ENCODE data around the gene MTFMT.

Gene MTFMT

DNA sequence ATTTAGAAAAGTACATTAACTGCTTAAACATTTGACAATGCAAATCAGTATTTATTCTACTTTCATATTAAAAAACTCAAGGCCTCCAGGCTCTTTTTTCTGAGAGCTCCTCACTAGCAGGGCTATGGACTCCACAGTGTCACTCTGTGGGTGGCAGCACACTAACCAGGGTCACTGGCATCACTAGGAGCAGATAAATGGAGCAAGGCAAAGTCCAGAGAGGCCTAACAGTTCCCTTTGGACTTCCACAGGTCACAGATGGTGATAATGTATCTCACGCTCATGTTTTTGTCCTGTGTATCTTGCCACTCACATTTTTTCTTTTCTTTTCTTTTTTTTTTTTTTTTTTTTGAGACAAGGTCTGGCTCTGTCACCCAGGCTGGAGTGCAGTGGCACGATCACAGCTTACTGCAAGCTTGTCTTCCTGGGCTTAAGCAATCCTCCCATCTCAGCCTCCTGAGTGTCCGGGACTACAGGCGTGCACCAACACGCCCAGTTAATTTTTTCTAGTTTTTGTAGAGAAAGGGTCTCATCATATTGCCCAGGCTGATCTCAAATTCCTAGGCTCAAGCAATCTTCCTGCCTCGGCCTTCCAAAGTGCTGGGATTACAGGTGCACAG, 47.5 kb downstream of the MTFMT start:
- no peak for DNase-seq

DNA sequence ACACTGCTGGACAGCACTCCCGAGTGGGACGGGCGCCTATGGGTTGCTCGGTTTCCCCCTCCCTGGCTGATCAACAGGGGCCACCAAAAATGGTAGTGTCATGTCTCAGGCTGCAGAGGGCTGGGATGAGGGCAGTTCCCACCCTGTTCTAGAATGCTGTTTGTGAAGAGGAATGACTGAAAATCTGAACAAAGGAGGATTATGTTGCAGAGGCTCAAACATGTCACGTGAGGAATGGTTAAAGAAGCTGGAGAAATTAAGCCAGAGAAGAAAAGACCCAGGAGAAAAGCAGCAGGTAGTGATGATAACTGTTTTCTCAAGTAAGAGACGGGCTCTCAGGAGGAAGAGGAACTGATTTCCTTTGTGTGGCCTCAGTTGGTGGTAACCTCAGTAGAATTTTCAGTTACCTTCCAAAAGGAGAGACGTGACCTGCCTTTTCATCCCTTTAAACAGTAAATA, 50.2 kb downstream of the MTFMT start:
- DNase-seq = no peak

DNA sequence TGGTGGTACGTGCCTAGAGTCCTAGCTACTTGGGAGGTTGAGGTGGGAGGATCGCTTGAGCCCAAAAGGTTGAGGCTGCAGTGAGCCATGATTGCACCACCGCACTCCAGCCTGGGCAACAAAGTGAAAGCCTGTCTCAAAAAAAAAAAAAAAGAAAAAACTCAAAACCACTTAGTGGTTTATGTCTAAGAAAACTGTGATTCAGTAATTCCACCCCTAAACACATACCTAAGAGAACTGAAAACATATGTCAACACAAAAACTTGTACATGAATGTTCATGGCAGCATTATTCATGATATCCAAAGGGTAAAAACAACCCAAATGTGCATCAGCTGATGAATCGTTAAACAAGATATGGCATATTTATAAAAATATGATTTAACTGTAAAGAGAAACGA, 54.0 kb downstream of the MTFMT start:
- DNase-seq = no peak

GRCh38 chr15:64970698-64971097, 58.7 kb downstream of the MTFMT start:
- no peak for DNase-seq

DNA sequence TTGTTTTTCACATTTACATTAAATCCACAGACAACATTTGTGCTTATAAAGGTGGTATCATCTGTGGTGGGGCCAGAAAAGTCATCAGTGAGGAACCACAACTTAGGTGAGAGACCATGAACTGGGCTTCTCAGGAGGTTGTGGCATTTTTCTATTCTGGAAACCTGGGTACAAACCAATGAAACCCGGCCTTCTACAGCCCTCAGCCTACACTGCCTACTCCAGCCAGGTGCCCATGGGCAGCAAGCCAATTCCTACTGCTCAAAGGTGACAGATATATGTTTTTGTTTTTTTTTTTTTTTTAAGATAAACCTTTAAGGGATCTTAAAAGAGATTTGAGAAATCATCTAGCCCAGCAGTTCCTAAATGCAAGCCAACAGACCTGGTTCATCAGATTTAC, 60.0 kb downstream of the MTFMT start:
- no peak for DNase-seq

DNA sequence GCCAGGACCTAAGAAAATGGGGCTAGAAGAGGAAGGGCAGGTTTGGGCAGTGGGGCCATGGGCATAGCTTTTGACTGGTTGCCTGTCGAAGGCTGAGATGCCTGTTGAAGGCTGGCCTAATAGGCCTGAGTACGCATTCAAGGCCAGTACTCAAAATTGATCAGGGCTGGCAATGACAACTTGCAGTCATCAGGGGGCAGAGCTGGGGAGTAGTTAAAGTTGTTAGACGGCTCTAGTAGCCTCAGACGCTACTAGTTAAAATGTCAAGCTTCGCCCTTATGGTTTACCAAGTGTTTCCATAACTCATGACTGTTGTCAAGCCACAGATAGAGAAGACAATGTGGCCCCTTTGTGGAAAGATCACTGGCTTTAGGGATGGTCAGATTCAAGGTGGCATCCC, 68.4 kb downstream of the MTFMT start:
- DNase-seq = no peak

GRCh38 chr15:64960153-64960552, 69.3 kb downstream of the MTFMT start:
- DNase-seq = no peak

- no peak for DNase-seq
These were observed 70.3 kb downstream of the MTFMT start for GRCh38 chr15:64959128-64959527.

GRCh38 chr15:64954395-64954794, 75.0 kb downstream of the MTFMT start:
- no peak for DNase-seq

- no peak for DNase-seq
These were observed 77.5 kb downstream of the MTFMT start for GRCh38 chr15:64951777-64952418.

Measured in CD4-positive, alpha-beta T cell treated with Interleukin-21 for 1 hour (primary cell).